PC-3 (cell line): Measurements from ENCODE around the gene EFCAB6. TPM values are rescaled to one million over a fixed set of nuclear protein-coding genes. Genes with fewer than 3 reads are reported as not detected.

Source experiments
- ATAC-seq: fragments of 200-7000 bp; cut with Tn5 transposase; 2 replicates; pipeline ENCODE4 v1.9.1; 2020; ENCODE audit warnings: mild to moderate bottlenecking, moderate library complexity
- BruUV-seq: library from RNA; stranded (reverse); fragments of 400-500 nt; replicated peaks from 2 replicates; lab custom pipeline; 2021; lab: Mats Ljungman, UMichigan
- CTCF ChIA-PET: fragments of 300-600 bp; sonication (Branson Sonifier 250); formaldehyde crosslinking; loops from one replicate; lab custom pipeline; 2022; ENCODE audit warnings: antibody characterized with exemption; lab: Charles Lee
- POLR2A ChIA-PET: fragments of 300-600 bp; sonication (Branson Sonifier 250); formaldehyde crosslinking; loops from one replicate; lab custom pipeline; 2022; ENCODE audit warnings: antibody characterized with exemption; ENCODE audit not compliant: unreplicated experiment; lab: Charles Lee
- DNase-seq: peaks from one replicate; pipeline ENCODE4 v3.0.0-alpha.2; 2015
- H2AFZ ChIP-seq: fragments of 300-600 bp; sonication (generic); 2 replicates; pipeline ENCODE4 v1.6.0; 2016; ENCODE audit warnings: antibody characterized with exemption, low read length
- H3F3A ChIP-seq: fragments of 300-600 bp; sonication (generic); one replicate; pipeline ENCODE4 v1.6.0; 2017; ENCODE audit warnings: antibody characterized with exemption, low read length, control low read depth, mild to moderate bottlenecking; ENCODE audit not compliant: unreplicated experiment
- H3K27ac ChIP-seq: fragments of 300-600 bp; sonication (generic); 2 replicates; pipeline ENCODE4 v1.5.1; 2016; ENCODE audit warnings: mild to moderate bottlenecking, low read length
- H3K27me3 ChIP-seq: fragments of 300-600 bp; sonication (generic); 2 replicates; pipeline ENCODE4 v1.6.1; 2016; ENCODE audit warnings: low read length, mixed read lengths
- H3K36me3 ChIP-seq: fragments of 300-600 bp; sonication (generic); 2 replicates; pipeline ENCODE4 v1.6.1; 2016; ENCODE audit warnings: low read depth, mixed run types, low read length, mixed read lengths
- H3K4me1 ChIP-seq: fragments of 300-600 bp; sonication (generic); 2 replicates; pipeline ENCODE4 v1.5.1; 2016; ENCODE audit warnings: low read length; ENCODE audit not compliant: insufficient read depth
- H3K4me2 ChIP-seq: fragments of 300-600 bp; sonication (generic); 2 replicates; pipeline ENCODE4 v1.6.0; 2016; ENCODE audit warnings: low read length
- H3K4me3 ChIP-seq: fragments of 300-600 bp; sonication (generic); 2 replicates; pipeline ENCODE4 v1.5.1; 2016; ENCODE audit warnings: mild to moderate bottlenecking, low read length, mixed read lengths
- H3K79me2 ChIP-seq: fragments of 300-600 bp; sonication (generic); 2 replicates; pipeline ENCODE4 v1.6.1; 2017; ENCODE audit warnings: low read length, mixed read lengths
- H3K9ac ChIP-seq: fragments of 300-600 bp; sonication (generic); 2 replicates; pipeline ENCODE4 v1.6.0; 2016; ENCODE audit warnings: mild to moderate bottlenecking, low read length
- H3K9me2 ChIP-seq: fragments of 300-600 bp; sonication (generic); replicated peaks from 2 replicates; pipeline ENCODE4 v1.6.1; 2016; ENCODE audit warnings: mixed run types, low read length, mixed read lengths
- H3K9me3 ChIP-seq: fragments of 300-600 bp; sonication (generic); 2 replicates; pipeline ENCODE4 v1.6.1; 2016; ENCODE audit warnings: low read length, mixed read lengths
- H4K20me1 ChIP-seq: fragments of 300-600 bp; sonication (generic); 2 replicates; pipeline ENCODE4 v1.6.1; 2016; ENCODE audit warnings: low read length, mixed read lengths
- CTCF ChIP-seq: fragments of 300-600 bp; sonication (generic); conservative IDR thresholded peaks from 2 replicates; pipeline ENCODE4 v1.5.1; 2017; ENCODE audit warnings: antibody characterized with exemption, low read depth, mild to moderate bottlenecking, low read length
- EZH2 ChIP-seq: fragments of 300-600 bp; sonication (generic); IDR thresholded peaks from one replicate; pipeline ENCODE4 v1.6.1; 2017; ENCODE audit warnings: antibody characterized with exemption, mild to moderate bottlenecking, low read length; ENCODE audit not compliant: unreplicated experiment
- EZH2phosphoT487 ChIP-seq: fragments of 300-600 bp; sonication (generic); IDR thresholded peaks from 2 replicates; pipeline ENCODE4 v1.6.1; 2018; ENCODE audit warnings: mild to moderate bottlenecking, antibody characterized with exemption, low read length, borderline replicate concordance
- intact Hi-C: fragments of 100-400 bp; cut with micrococcal nuclease; formaldehyde crosslinking; loops from 2 replicates; pipeline ENCODE4 v1.9.0; 2023
- total RNA-seq: library from RNA; depleted of rRNA; stranded (reverse); fragments of >200 nt; gene quantifications from 2 replicates; pipeline ENCODE4 v1.2.3, GENCODE V29; 2014

The EFCAB6 gene
- total RNA-seq, 1 experiment from 2014 or later = 0.07 TPM

DNA sequence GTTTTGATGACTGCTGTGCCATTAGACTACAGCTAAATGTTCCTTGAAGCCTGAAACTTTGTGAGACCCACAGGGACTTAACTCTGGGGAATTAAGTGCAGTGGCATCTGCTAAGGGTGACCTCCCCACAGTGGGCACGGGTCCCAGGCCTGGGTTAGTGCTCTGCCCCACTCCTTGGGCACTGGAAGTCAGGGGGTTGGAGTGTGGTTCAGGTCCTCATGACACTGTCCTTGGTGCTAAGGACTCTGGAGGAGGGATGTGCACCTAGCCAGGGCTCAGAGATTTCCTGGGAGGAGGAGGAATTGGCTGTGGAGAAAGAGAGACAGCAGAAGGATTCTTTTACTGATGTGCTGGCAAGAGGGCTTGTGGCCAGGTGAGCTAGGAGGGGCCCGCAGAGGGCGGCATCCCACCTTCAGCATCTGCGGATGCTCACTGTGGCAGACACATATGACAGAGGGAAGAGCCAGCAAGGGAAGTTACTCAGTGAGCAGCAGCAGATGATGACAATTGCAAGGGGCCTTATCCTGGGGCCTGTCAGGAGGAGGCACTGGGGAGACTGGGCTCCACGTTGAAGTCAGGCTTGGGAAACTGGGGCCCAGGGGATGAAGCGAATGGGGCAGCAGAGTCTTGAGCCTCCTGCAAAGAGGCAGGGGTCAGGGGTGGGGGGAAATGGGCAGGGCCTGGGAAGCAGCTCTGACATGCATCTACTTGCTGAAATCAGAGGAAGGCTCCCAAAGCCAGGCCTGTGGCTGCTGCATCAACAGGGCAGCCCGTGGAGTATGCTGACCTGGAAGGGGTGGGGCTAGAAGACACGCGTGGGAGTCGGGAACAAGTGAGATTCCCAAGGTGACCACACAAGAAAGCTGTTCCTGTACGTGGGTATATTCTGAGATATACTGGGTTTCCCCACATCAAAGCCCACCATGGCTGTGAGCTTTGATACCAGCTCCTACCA, 256.3 kb downstream of the EFCAB6 start:
- ChIA-PET CTCF (no interaction called here), POLR2A (interaction anchor here (0.6 kb wide), 1 partner anchor 96 kb away, joined by 4 read pairs; no protein-coding TSS in a partner anchor)
- H3K27me3 ChIP-seq = peaks cover 7% of the 10 kb centered on the region; the same call in 1 of the 2 replicates
- no peaks in the 10 kb centered on the region for H3K4me1 ChIP-seq
- no peak overlapping the region for H3K4me3 ChIP-seq
- no peak overlapping the region for H3K9ac ChIP-seq
- H3K36me3 ChIP-seq = no peaks in the 10 kb centered on the region
- no peak for ATAC-seq
- no peak overlapping the region for H2AFZ ChIP-seq
- H3K27ac ChIP-seq = no peak overlapping the region
- H3K4me2 ChIP-seq = no peak overlapping the region
- no peak for TF ChIP-seq CTCF
- intact Hi-C loops = no loop called here
- H4K20me1 ChIP-seq = no peaks in the 10 kb centered on the region
- H3F3A ChIP-seq = no peaks in the 10 kb centered on the region
- DNase-seq = no peak
- no TSS peak for BruUV-seq
- no peaks in the 10 kb centered on the region for H3K9me2 ChIP-seq
- no peaks in the 10 kb centered on the region for H3K79me2 ChIP-seq
- H3K9me3 ChIP-seq = no peaks in the 10 kb centered on the region

DNA sequence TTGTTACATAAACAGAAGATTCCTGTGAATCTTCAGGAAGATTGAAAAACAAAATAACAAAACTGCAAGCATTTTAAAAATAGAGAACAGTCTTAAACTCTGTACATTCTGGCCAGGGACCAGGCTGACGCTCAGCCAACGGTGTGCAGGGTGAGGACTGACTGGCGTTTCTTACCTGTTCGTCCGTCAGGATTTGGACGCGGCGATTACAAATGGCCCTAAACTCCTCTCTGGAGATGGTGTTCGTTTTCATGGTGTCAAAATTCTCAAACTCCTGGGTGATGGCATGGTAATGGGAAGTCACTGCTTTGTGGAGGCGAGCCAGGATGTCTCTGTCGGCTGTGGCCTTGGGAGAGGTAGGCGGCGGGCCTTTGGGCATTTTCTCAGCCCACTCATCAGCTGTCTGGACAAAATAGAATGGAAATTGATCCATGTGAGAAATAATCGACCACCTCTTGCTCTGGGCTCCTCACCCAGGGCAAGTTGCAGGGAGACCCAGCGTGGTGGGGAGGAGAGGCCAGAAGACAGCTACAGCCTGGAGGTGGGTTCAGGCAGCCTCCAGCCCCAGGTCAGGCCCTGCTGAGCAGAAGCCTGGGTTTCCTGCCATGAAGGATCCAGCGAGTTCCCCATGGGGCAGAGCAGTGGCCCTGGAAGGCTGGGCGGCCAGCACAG, 257.3 kb downstream of the EFCAB6 start:
- intact Hi-C loops = no loop called here
- no peaks in the 10 kb centered on the region for H3K79me2 ChIP-seq
- no peak overlapping the region for H2AFZ ChIP-seq
- H3K9ac ChIP-seq = no peak overlapping the region
- ChIA-PET CTCF (no interaction called here), POLR2A (no interaction called here)
- no TSS peak for BruUV-seq
- no peak overlapping the region for H3K27ac ChIP-seq
- no peaks in the 10 kb centered on the region for H3K9me2 ChIP-seq
- no peaks in the 10 kb centered on the region for H3K4me1 ChIP-seq
- DNase-seq = no peak
- H3F3A ChIP-seq = no peaks in the 10 kb centered on the region
- TF ChIP-seq EZH2 (no peak), CTCF (no peak), EZH2phosphoT487 (no peak)
- H4K20me1 ChIP-seq = no peaks in the 10 kb centered on the region
- H3K9me3 ChIP-seq = no peaks in the 10 kb centered on the region
- no peak overlapping the region for H3K4me2 ChIP-seq
- H3K36me3 ChIP-seq = no peaks in the 10 kb centered on the region
- H3K4me3 ChIP-seq = no peak overlapping the region
- H3K27me3 ChIP-seq = peaks cover 7% of the 10 kb centered on the region; the same call in 1 of the 2 replicates
- no peak for ATAC-seq
